Panc1 (cell line): ENCODE results near the gene CIB2. TPM values are rescaled to one million over a fixed set of nuclear protein-coding genes. Genes with fewer than 3 reads are reported as not detected.

ENCODE experiments used
- ATAC-seq: fragments of 200-7000 bp; cut with Tn5 transposase; 2 replicates; pipeline ENCODE4 v1.9.1; 2020; ENCODE audit warnings: mild to moderate bottlenecking, moderate library complexity
- BruUV-seq: library from RNA; stranded (reverse); fragments of 400-500 nt; replicated peaks from 2 replicates; lab custom pipeline; 2021; lab: Mats Ljungman, UMichigan
- CTCF ChIA-PET: fragments of 300-600 bp; sonication (Branson Sonifier 250); formaldehyde crosslinking; loops from one replicate; lab custom pipeline; 2022; ENCODE audit warnings: antibody characterized with exemption; lab: Charles Lee
- POLR2A ChIA-PET: fragments of 300-600 bp; sonication (Branson Sonifier 250); formaldehyde crosslinking; loops from one replicate; lab custom pipeline; 2022; ENCODE audit warnings: antibody characterized with exemption; lab: Charles Lee
- DNase-seq: peaks from one replicate; pipeline ENCODE4 v3.0.0-alpha.2; 2010; ENCODE audit warnings: low read depth, low spot score
- H3K27ac ChIP-seq: 2 replicates; pipeline ENCODE4 v1.5.1; 2011; ENCODE audit warnings: mild to moderate bottlenecking, low read length, inconsistent platforms
- H3K27me3 ChIP-seq: fragments of 200-500 bp; sonication (Bioruptor generic); 2 replicates; pipeline ENCODE4 v1.6.0; 2014; ENCODE audit warnings: low read length, inconsistent platforms; ENCODE audit not compliant: control insufficient read depth, insufficient read depth
- H3K36me3 ChIP-seq: fragments of 200-500 bp; sonication (Bioruptor generic); 2 replicates; pipeline ENCODE4 v1.5.1; 2014; ENCODE audit warnings: inconsistent platforms, mild to moderate bottlenecking, low read length, moderate library complexity; ENCODE audit not compliant: control insufficient read depth, insufficient read depth
- H3K4me1 ChIP-seq: 2 replicates; pipeline ENCODE4 v1.5.1; 2011; ENCODE audit warnings: inconsistent platforms, mild to moderate bottlenecking, low read length, moderate library complexity; ENCODE audit not compliant: control insufficient read depth, insufficient read depth
- H3K4me3 ChIP-seq, 2 experiments: 2 replicates each; pipeline ENCODE4 v1.5.1; 2011 to 2012; ENCODE audit warnings: low read depth in 2 of 2, low read length in 2 of 2, mild to moderate bottlenecking in 2 of 2, inconsistent platforms in 1 of 2, moderate library complexity in 1 of 2
- H3K9me3 ChIP-seq: fragments of 200-500 bp; sonication (Bioruptor generic); 2 replicates; pipeline ENCODE4 v1.5.1; 2014; ENCODE audit warnings: low read depth, mild to moderate bottlenecking, inconsistent platforms, low read length, moderate library complexity; ENCODE audit not compliant: control insufficient read depth, insufficient read depth
- CTCF ChIP-seq: fragments of 450-650 bp; IDR thresholded peaks from 2 replicates; pipeline ENCODE4 v1.5.1; 2017; ENCODE audit warnings: mild to moderate bottlenecking
- POLR2AphosphoS5 ChIP-seq: IDR thresholded peaks from 2 replicates; pipeline ENCODE4 v1.6.1; 2012; ENCODE audit warnings: mild to moderate bottlenecking, low read depth, low read length, moderate library complexity
- SIN3A ChIP-seq: IDR thresholded peaks from 2 replicates; pipeline ENCODE4 v1.6.1; 2012; ENCODE audit warnings: low read depth, mild to moderate bottlenecking, low read length, moderate library complexity, borderline replicate concordance; ENCODE audit not compliant: insufficient read depth
- TCF7L2 ChIP-seq: IDR thresholded peaks from 2 replicates; pipeline ENCODE4 v1.6.1; 2011; ENCODE audit warnings: mild to moderate bottlenecking, low read depth, low read length, inconsistent platforms
- in situ Hi-C: cut with HindIII; loops from 2 replicates; pipeline ENCODE4 v1.10.0; 2016; ENCODE audit warnings: low sequenced_read_pairs, low pct_unique_long_range_greater_than_20kb
- intact Hi-C: fragments of 100-400 bp; cut with micrococcal nuclease; formaldehyde crosslinking; loops from one replicate; pipeline ENCODE4 v1.10.0; 2022; ENCODE audit not compliant: unreplicated experiment
- total RNA-seq: library from RNA; stranded (reverse); gene quantifications from one replicate; pipeline ENCODE4 v1.2.1, GENCODE V29; 2021; ENCODE audit not compliant: unreplicated experiment
- TF ChIP-seq, protein P1 (sequence below), 2 experiments: IDR thresholded peaks; 2 replicates each; pipeline ENCODE4 v1.6.1; 2011 to 2012; ENCODE audit warnings: low read depth in 2 of 2, control low read depth in 1 of 2, low read length in 1 of 2, mild to moderate bottlenecking in 1 of 2, moderate library complexity in 1 of 2; ENCODE audit not compliant: insufficient read depth in 1 of 2

Gene CIB2
- total RNA-seq, 1 experiment from 2014 or later = 37.3 TPM

DNA sequence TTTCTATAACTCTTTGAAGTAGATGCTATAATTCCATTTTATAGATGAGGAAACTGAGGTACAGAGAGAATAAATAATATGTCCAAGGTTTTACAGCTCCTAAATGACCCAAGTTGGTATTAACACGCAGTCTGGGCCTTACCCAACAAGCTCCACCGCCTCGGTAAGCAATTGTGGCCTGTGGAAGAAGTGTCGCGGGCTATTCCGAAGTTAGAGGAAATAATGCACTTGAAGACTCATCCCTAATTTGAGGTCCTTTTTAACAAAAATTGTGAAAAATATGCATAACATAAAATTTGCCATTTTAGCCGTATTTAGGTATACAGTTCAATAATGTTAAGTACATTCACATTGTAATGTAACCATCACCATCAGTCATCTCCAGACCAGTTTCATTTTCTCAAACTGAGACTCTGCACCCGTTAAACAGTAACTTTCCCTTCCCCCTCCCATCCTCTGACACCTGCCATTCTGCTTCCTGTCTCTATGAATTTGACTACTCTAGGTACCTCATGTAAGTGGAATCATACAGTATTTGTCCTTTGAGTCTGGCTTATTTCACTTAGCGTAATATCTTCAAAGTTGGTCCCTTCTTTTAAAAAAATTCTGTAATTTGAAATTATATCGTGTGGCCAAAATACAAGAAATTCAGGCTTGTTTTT, 36.1 kb upstream of the CIB2 start:
- ChIA-PET POLR2A (no interaction called here), CTCF (no interaction called here)
- H3K27ac ChIP-seq = no peak overlapping the region
- H3K4me1 ChIP-seq = no peaks in the 10 kb centered on the region
- BruUV-seq = no TSS peak
- no peaks in the 10 kb centered on the region for H3K9me3 ChIP-seq
- ATAC-seq (no peak), DNase-seq (no peak)
- TF ChIP-seq POLR2AphosphoS5 (no peak), TCF7L2 (no peak), CTCF (no peak), SIN3A (no peak)
- TF ChIP-seq, protein P1, sequence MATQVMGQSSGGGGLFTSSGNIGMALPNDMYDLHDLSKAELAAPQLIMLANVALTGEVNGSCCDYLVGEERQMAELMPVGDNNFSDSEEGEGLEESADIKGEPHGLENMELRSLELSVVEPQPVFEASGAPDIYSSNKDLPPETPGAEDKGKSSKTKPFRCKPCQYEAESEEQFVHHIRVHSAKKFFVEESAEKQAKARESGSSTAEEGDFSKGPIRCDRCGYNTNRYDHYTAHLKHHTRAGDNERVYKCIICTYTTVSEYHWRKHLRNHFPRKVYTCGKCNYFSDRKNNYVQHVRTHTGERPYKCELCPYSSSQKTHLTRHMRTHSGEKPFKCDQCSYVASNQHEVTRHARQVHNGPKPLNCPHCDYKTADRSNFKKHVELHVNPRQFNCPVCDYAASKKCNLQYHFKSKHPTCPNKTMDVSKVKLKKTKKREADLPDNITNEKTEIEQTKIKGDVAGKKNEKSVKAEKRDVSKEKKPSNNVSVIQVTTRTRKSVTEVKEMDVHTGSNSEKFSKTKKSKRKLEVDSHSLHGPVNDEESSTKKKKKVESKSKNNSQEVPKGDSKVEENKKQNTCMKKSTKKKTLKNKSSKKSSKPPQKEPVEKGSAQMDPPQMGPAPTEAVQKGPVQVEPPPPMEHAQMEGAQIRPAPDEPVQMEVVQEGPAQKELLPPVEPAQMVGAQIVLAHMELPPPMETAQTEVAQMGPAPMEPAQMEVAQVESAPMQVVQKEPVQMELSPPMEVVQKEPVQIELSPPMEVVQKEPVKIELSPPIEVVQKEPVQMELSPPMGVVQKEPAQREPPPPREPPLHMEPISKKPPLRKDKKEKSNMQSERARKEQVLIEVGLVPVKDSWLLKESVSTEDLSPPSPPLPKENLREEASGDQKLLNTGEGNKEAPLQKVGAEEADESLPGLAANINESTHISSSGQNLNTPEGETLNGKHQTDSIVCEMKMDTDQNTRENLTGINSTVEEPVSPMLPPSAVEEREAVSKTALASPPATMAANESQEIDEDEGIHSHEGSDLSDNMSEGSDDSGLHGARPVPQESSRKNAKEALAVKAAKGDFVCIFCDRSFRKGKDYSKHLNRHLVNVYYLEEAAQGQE (IDR thresholded peaks at IDR 0.05; ENCODE audit: insufficient read depth in 1 of 2, low read depth in 2 of 2, low read length in 1 of 2) = no peak
- intact Hi-C loops (no loop called here), in situ Hi-C loops (no loop called here)
- H3K27me3 ChIP-seq = no peaks in the 10 kb centered on the region
- peaks cover 32% of the 10 kb centered on the region for H3K36me3 ChIP-seq
- H3K4me3 ChIP-seq = no peak overlapping the region

GRCh38 chr15:78164010-78164409, 32.8 kb upstream of the CIB2 start:
- intact Hi-C loops (no loop called here), in situ Hi-C loops (no loop called here)
- H3K27me3 ChIP-seq = no peaks in the 10 kb centered on the region
- H3K27ac ChIP-seq = no peak overlapping the region
- ChIA-PET CTCF (no interaction called here), POLR2A (no interaction called here)
- ATAC-seq (no peak), DNase-seq (no peak)
- TF ChIP-seq TCF7L2 = no peak
- TF ChIP-seq, protein P1 (IDR thresholded peaks at IDR 0.05; ENCODE audit: insufficient read depth in 1 of 2, low read depth in 2 of 2, low read length in 1 of 2) = no peak
- no peak for TF ChIP-seq POLR2AphosphoS5
- no peak for TF ChIP-seq SIN3A
- no peak for TF ChIP-seq CTCF
- H3K9me3 ChIP-seq = no peaks in the 10 kb centered on the region
- no TSS peak for BruUV-seq
- H3K36me3 ChIP-seq = peaks cover 24% of the 10 kb centered on the region
- H3K4me1 ChIP-seq = no peaks in the 10 kb centered on the region
- H3K4me3 ChIP-seq = no peak overlapping the region
